PFSK-1 (cell line): ENCODE data around the gene FADS2.

Source experiments
- FOXP2 ChIP-seq: optimal IDR thresholded peaks from 2 replicates; pipeline ENCODE3; 2011; ENCODE audit warnings: borderline replicate concordance, control low read depth, inconsistent platforms; ENCODE audit not compliant: insufficient read depth; ENCODE audit errors: extremely low read length, extremely low read depth
- POLR2AphosphoS5 ChIP-seq: IDR thresholded peaks from 2 replicates; pipeline ENCODE4 v1.6.1; 2012; ENCODE audit warnings: low read depth, mild to moderate bottlenecking, control low read depth, low read length, moderate library complexity
- REST ChIP-seq, 2 experiments: IDR thresholded peaks; 2 replicates each; pipeline versions ENCODE4 v1.6.1 to v1.8.0; 2011 to 2012; ENCODE audit warnings: low read depth in 2 of 2, low read length in 2 of 2, control low read depth in 1 of 2, inconsistent platforms in 1 of 2, mild to moderate bottlenecking in 1 of 2, moderate library complexity in 1 of 2; ENCODE audit not compliant: insufficient read depth in 1 of 2
- SIN3A ChIP-seq: IDR thresholded peaks from 2 replicates; pipeline ENCODE4 v1.6.1; 2012; ENCODE audit warnings: mild to moderate bottlenecking, low read length, moderate library complexity, borderline replicate concordance; ENCODE audit not compliant: insufficient read depth
- TAF1 ChIP-seq: IDR thresholded peaks from 2 replicates; pipeline ENCODE4 v1.6.1; 2012; ENCODE audit warnings: low read length, control low read depth, borderline replicate concordance; ENCODE audit not compliant: insufficient read depth

The FADS2 gene

GRCh38 chr11:61828629-61829407 is 718 bp downstream of the FADS2 start:
- TF ChIP-seq REST (IDR thresholded peaks at IDR 0.05; ENCODE audit: insufficient read depth in 1 of 2, low read depth in 2 of 2, low read length in 2 of 2), result no peak
- no peak for TF ChIP-seq POLR2AphosphoS5
- TF ChIP-seq FOXP2, result no peak
- TF ChIP-seq TAF1, result no peak
- TF ChIP-seq SIN3A, result no peak

DNA sequence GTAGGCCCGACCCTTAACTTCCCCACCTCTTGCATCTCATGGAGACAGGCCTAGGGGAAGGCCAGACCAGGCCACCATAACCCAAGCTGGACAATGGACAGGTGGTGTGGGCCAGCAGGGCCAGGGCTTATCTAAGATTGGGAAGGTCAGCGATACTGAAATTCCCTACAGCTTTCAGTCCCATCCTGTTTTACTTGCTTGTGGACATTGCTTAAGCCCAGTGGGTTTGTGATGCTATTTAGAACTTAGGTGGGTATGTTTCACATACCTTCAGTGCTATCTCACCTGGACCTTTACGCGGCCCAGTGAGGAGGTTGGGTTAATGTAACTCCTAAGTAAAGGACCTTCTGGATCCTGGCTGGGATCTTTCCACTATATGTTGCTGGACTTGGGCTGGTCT is 1.7 kb downstream of the FADS2 start:
- no peak for TF ChIP-seq TAF1
- no peak for TF ChIP-seq FOXP2
- no peak for TF ChIP-seq REST (IDR thresholded peaks at IDR 0.05; ENCODE audit: insufficient read depth in 1 of 2, low read depth in 2 of 2, low read length in 2 of 2)
- no peak for TF ChIP-seq SIN3A
- no peak for TF ChIP-seq POLR2AphosphoS5

- no peak for TF ChIP-seq REST (IDR thresholded peaks at IDR 0.05; ENCODE audit: insufficient read depth in 1 of 2, low read depth in 2 of 2, low read length in 2 of 2)
- no peak for TF ChIP-seq SIN3A
- TF ChIP-seq TAF1, result no peak
- TF ChIP-seq FOXP2, result no peak
- TF ChIP-seq POLR2AphosphoS5, result no peak
Measured at GRCh38 chr11:61830237-61831105, 2.4 kb downstream of the FADS2 start.

DNA sequence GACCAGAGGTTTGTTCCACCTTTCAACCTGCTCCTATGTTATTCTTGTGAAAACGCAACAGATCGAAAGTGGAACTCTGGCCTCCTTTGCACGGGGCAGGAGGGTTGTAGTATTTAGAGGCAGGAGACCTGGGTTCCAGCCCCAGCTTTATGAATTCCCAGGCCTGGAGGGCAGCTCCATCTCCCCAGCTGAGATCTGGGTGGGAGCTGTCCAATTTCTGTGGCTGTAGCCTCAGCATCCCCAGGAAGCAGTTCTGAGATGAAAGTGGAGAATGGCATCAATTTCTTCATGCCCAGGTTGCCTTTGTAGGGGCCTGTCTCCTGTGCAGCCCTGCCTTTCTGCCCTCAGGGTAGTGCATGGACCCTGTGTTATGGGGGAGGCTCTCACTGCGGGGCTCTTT is 4.1 kb downstream of the FADS2 start:
- TF ChIP-seq REST (IDR thresholded peaks at IDR 0.05; ENCODE audit: insufficient read depth in 1 of 2, low read depth in 2 of 2, low read length in 2 of 2), result peak in 1 of 2 experiments; percentile 77; a peak in 2 of 4 replicates
- TF ChIP-seq POLR2AphosphoS5, result no peak
- no peak for TF ChIP-seq SIN3A

DNA sequence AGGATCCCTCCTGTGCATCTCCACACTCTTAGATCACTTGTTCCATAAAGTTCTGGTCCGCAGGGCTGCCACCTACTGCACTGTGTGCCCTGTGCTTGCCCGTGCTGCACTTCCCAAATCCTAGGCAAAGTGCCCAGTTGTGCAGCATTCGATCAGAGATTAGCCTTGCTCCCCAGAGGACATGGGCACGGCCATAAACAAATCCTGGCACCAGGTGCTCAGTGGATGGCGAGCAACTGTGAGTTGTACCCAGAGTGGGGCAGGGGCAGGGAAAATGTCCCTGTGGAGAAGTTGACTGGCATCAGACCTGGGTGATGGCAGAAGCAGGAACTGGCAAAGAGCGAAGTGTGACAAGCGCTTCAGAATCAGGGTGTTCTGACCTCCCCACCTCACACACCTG is 4.7 kb downstream of the FADS2 start:
- no peak for TF ChIP-seq SIN3A
- no peak for TF ChIP-seq REST (IDR thresholded peaks at IDR 0.05; ENCODE audit: insufficient read depth in 1 of 2, low read depth in 2 of 2, low read length in 2 of 2)
